ENCODE measurements around the gene BNIP5.
"Not testable (repeated sequence)": the region's sequence is repeated elsewhere in the genome, so short reads cannot be mapped to it uniquely, and the experiment has no call there.

Gene BNIP5

DNA sequence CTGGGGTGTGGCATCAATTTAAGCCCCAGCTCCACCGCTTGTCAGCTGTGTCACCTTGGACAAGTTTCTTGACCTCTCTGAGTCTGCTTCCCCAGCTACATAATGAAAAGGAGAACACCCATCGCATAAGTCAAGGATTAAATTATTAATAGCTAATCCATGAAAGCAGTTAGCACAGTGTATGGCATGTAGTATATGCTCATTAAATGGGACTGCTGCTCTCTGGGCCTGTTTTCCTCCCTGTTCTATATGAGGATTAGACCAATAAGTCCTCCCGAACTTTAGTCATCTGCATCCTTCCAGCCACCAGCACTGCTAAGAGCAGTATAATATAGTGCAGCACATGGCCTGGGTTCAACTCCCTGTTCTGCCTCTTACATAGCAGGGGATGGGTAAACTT, 31.1 kb upstream of the BNIP5 start:
- Histone ChIP-seq H3K27ac (peak overlapping the region; percentile 87), H3K4me3 (ENCODE audit: low read depth in 1 of 2, low read length in 1 of 2) (peak overlapping the region in 1 of 2 experiments; percentile 54), H3K4me1 (ENCODE audit: control insufficient read depth in 1 of 2, insufficient read depth in 1 of 2, low read depth in 1 of 2, low read length in 1 of 2) (peaks cover 63 to 75% of the 10 kb centered on the region in 2 experiments), H3K36me3 (no peaks in the 10 kb centered on the region), H3K9me3 (no peaks in the 10 kb centered on the region), H3K27me3 (no peaks in the 10 kb centered on the region)
- TF ChIP-seq, protein P1, sequence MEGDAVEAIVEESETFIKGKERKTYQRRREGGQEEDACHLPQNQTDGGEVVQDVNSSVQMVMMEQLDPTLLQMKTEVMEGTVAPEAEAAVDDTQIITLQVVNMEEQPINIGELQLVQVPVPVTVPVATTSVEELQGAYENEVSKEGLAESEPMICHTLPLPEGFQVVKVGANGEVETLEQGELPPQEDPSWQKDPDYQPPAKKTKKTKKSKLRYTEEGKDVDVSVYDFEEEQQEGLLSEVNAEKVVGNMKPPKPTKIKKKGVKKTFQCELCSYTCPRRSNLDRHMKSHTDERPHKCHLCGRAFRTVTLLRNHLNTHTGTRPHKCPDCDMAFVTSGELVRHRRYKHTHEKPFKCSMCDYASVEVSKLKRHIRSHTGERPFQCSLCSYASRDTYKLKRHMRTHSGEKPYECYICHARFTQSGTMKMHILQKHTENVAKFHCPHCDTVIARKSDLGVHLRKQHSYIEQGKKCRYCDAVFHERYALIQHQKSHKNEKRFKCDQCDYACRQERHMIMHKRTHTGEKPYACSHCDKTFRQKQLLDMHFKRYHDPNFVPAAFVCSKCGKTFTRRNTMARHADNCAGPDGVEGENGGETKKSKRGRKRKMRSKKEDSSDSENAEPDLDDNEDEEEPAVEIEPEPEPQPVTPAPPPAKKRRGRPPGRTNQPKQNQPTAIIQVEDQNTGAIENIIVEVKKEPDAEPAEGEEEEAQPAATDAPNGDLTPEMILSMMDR (IDR thresholded peaks at IDR 0.05), result no peak

DNA sequence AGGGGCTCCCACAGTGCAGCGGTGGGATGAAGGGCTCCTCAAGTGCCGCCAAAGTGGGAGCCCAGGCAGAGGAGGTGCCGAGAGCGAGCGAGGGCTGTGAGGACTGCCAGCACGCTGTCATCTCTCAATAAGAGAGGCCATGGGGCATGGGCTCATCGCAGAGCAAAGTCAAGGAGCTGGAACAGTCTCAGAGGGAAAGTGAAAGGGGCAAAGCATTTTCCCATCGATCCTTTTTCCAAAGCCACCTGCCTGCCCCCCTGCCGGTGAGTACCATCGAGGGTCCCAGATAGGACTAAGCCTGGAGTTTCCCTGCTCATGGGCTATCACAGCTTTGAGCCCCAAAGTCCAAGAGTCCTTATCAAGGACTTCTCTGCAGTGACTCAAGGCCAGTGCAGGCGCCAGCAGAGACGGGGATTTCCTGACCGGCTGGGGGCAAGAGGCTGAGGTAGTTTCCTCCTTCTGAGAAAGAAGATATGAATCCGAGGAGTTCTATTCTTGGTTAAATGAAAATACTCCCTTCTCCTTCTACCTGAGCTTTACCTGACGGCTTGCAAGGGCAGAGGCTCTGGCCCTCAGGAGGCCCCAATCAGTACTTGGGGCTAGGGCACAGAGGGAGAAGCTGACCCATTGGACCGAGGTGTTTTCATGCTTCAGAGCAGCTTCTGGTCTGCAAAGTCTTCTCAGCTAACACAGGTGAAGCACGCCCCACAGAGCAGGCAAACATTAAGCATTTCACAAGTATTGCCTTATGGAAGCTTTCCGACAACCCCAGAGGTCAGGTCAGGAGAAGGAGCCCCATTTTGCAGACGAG, 28.2 kb upstream of the BNIP5 start:
- H3K36me3 ChIP-seq, result no peaks in the 10 kb centered on the region
- no peak overlapping the region for H3K27ac ChIP-seq
- TF ChIP-seq, protein P1 (IDR thresholded peaks at IDR 0.05), result no peak
- peaks cover 65 to 84% of the 10 kb centered on the region in 2 experiments for H3K4me1 ChIP-seq (ENCODE audit: control insufficient read depth in 1 of 2, insufficient read depth in 1 of 2, low read depth in 1 of 2, low read length in 1 of 2)
- no peaks in the 10 kb centered on the region for H3K9me3 ChIP-seq
- H3K27me3 ChIP-seq, result no peaks in the 10 kb centered on the region
- no peak overlapping the region for H3K4me3 ChIP-seq (ENCODE audit: low read depth in 1 of 2, low read length in 1 of 2)

DNA sequence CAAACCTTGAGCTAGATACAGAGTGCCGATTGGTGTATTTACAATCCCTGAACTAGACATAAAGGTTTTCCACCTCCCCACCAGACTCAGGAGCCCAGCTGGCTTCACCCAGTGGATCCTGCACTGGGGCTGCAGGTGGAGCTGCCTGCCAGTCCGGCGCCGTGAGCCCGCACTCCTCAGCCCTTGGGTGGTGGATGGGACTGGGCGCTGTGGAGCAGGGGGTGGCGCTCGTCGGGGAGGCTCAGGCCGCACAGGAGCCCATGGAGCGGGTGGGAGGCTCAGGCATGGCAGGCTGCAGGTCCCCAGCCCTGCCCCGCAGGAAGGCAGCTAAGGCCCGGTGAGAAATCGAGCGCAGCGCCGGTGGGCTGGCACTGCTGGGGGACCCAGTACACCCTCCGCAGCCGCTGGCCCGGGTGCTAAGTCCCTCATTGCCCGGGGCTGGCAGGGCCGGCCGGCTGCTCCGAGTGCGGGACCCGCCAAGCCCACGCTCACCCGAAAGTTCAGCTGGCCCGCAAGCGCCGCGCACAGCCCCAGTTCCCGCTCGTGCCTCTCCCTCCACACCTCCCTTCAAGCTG, 27.5 kb upstream of the BNIP5 start:
- not testable (repeated sequence) for H3K27ac ChIP-seq; H3K27me3 ChIP-seq; H3K9me3 ChIP-seq; H3K4me3 ChIP-seq (ENCODE audit: low read depth in 1 of 2, low read length in 1 of 2); H3K36me3 ChIP-seq
- peaks cover 58 to 77% of the 10 kb centered on the region in 2 experiments for H3K4me1 ChIP-seq (ENCODE audit: control insufficient read depth in 1 of 2, insufficient read depth in 1 of 2, low read depth in 1 of 2, low read length in 1 of 2)

DNA sequence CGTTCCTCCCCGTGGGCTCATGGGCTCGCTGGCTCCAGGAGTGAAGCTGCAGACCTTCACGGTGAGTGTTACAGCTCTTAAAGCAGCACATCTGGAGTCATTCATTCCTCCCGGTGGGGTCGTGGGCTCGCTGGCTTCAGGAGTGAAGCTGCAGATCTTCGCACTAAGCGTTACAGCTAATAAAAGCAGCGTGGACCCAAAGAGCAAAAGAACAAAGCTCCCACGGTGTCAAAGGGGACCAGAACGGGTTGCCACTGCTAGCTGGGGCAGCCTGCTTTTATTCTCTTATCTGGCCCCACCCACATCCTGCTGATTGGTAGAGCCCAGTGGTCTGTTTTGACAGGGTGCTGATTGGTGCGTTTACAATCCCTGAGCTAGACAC, 26.7 kb upstream of the BNIP5 start:
- Histone ChIP-seq H3K4me1 (ENCODE audit: control insufficient read depth in 1 of 2, insufficient read depth in 1 of 2, low read depth in 1 of 2, low read length in 1 of 2) (peaks cover 50 to 69% of the 10 kb centered on the region in 2 experiments), H3K27ac (peak overlapping the region; percentile 83), H3K4me3 (ENCODE audit: low read depth in 1 of 2, low read length in 1 of 2) (peak overlapping the region; percentile 40 to 49)
- not testable (repeated sequence) for H3K36me3 ChIP-seq, H3K9me3 ChIP-seq, H3K27me3 ChIP-seq

DNA sequence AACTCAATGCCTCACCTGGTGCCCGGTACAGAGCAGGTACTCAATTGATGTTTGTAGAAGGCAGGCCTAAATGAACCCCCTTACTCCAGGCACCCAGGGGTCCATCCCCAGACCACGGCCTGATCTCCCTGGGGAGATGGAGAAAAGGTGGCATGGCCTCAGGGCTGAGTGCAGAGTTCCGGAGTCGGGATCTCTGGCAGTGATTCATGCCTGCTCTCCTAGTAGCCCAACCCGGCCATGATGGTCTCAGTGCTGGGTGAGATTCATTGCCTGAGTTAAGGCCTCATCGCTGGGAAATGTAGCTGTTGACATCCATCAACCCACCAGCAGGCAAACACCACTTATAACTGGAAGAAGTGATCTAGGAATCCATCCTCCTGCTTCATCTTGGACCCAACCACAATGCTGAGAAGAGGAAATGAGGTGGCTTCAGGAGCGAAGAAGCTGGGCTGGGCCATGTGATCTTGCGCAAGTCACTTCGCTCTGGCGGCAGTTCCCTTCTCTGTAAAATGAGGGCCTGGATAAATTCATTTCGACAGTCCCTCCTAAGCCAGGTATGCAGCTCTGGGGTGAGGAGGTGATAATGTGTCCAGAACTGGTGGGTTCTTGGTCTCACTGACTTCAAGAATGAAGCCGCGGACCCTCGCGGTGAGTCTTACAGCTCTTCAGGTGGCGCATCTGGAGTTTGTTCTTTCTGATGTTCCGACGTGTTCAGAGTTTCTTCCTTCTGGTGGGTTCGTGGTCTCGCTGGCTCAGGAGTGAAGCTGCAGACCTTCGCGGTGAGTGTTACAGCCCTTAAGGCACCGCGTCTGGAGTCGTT, 26.1 kb upstream of the BNIP5 start:
- Histone ChIP-seq H3K27ac (peak overlapping the region; percentile 83), H3K27me3 (no peaks in the 10 kb centered on the region), H3K4me1 (ENCODE audit: control insufficient read depth in 1 of 2, insufficient read depth in 1 of 2, low read depth in 1 of 2, low read length in 1 of 2) (peaks cover 44 to 63% of the 10 kb centered on the region in 2 experiments), H3K4me3 (ENCODE audit: low read depth in 1 of 2, low read length in 1 of 2) (peak overlapping the region; percentile 40 to 49), H3K9me3 (no peaks in the 10 kb centered on the region), H3K36me3 (no peaks in the 10 kb centered on the region)
- TF ChIP-seq, protein P1 (IDR thresholded peaks at IDR 0.05), result peak; percentile 25

DNA sequence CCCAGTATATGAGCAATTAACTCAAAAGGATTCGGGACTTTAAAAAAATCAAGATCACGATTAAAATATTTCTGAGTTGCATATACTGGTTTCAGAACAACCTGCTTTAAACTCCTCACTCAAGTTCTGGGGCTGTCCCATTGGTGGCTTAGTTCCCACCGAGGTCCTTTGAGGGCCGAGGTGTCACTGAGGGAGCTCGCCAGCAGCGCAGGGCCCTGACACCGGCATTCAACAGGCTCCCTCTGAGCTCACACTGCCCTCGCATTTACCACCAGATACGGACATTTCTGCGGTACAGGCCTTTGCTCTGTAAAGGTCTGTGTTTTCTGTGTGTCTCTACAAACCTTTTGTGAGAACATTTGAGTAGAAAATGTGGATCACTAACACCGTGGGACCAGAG, 24.4 kb upstream of the BNIP5 start:
- Histone ChIP-seq H3K9me3 (no peaks in the 10 kb centered on the region), H3K36me3 (no peaks in the 10 kb centered on the region), H3K27ac (no peak overlapping the region), H3K4me3 (ENCODE audit: low read depth in 1 of 2, low read length in 1 of 2) (no peak overlapping the region), H3K27me3 (no peaks in the 10 kb centered on the region), H3K4me1 (ENCODE audit: control insufficient read depth in 1 of 2, insufficient read depth in 1 of 2, low read depth in 1 of 2, low read length in 1 of 2) (peaks cover 33 to 52% of the 10 kb centered on the region in 2 experiments)
- TF ChIP-seq, protein P1 (IDR thresholded peaks at IDR 0.05), result no peak

Data from neutrophil (primary cell).